Chondrocyte (in vitro differentiated cells): ENCODE measurements around the gene CENPU. TPM values are rescaled to one million over a fixed set of nuclear protein-coding genes. Genes with fewer than 3 reads are reported as not detected.
A peak's percentile ranks its signal among the peaks of the same experiment; 100 is the strongest.
"Not testable (repeated sequence)": the region's sequence is repeated elsewhere in the genome, so short reads cannot be mapped to it uniquely, and the experiment has no call there.

Source experiments
- DNase-seq: peaks from one replicate; pipeline ENCODE4 v3.0.0; 2021; ENCODE audit warnings: mixed read lengths, low spot score
- H3K27ac Mint-ChIP-seq: one replicate; pipeline ENCODE4 v1.8.0; 2021; ENCODE audit warnings: mild to moderate bottlenecking, moderate library complexity, mixed read lengths; ENCODE audit not compliant: unreplicated experiment
- H3K27me3 Mint-ChIP-seq: 2 replicates; pipeline ENCODE4 v1.8.0; 2021; ENCODE audit warnings: low read depth, mixed read lengths
- H3K36me3 Mint-ChIP-seq: 2 replicates; pipeline ENCODE4 v1.8.0; 2021; ENCODE audit warnings: low read depth, mixed read lengths
- H3K4me1 Mint-ChIP-seq: 2 replicates; pipeline ENCODE4 v1.8.0; 2021; ENCODE audit warnings: low read depth, mild to moderate bottlenecking, mixed read lengths
- H3K4me3 Mint-ChIP-seq: one replicate; pipeline ENCODE4 v1.8.0; 2021; ENCODE audit warnings: mild to moderate bottlenecking, moderate library complexity, mixed read lengths; ENCODE audit not compliant: unreplicated experiment
- H3K9me3 Mint-ChIP-seq: 2 replicates; pipeline ENCODE4 v1.8.0; 2021; ENCODE audit warnings: low read depth, mixed read lengths
- long read RNA-seq: library from polyadenylated mRNA; stranded (forward); transcript quantifications from one replicate; pipeline ENCODE4 v2.0.0, GENCODE V29; 2021
- total RNA-seq: library from RNA; stranded (reverse); gene quantifications from 3 replicates; pipeline ENCODE4 v1.2.1, GENCODE V29; 2021
- TF ChIP-seq, protein P1 (sequence below): fragments of 200-600 bp; sonication (generic); IDR thresholded peaks from 2 replicates; pipeline ENCODE4 v1.5.0; 2021; ENCODE audit warnings: antibody characterized with exemption, mild to moderate bottlenecking, moderate library complexity

The CENPU gene, protein sequence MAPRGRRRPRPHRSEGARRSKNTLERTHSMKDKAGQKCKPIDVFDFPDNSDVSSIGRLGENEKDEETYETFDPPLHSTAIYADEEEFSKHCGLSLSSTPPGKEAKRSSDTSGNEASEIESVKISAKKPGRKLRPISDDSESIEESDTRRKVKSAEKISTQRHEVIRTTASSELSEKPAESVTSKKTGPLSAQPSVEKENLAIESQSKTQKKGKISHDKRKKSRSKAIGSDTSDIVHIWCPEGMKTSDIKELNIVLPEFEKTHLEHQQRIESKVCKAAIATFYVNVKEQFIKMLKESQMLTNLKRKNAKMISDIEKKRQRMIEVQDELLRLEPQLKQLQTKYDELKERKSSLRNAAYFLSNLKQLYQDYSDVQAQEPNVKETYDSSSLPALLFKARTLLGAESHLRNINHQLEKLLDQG
- total RNA-seq: 5.7 to 12.9 TPM (median 6.3 TPM) in 3 replicates
- long read RNA-seq, transcript CENPU-201 (13 exons, 1,998 nt): major isoform, 14 of 14 reads
- long read RNA-seq, partial matches to known transcripts: 0 of 14 reads
- long read RNA-seq, other reads (novel, unspliced or antisense): 0 of 14 reads

GRCh38 chr4:184733654-184734524, at the start of gene CENPU:
CENPU (minus strand) TSS chr4:184734096; CDS start chr4:184734062, 34 bp downstream.
- peak within 1 kb of the TSS; percentile 94 for H3K4me3 Mint-ChIP-seq
- TF ChIP-seq, protein P1, sequence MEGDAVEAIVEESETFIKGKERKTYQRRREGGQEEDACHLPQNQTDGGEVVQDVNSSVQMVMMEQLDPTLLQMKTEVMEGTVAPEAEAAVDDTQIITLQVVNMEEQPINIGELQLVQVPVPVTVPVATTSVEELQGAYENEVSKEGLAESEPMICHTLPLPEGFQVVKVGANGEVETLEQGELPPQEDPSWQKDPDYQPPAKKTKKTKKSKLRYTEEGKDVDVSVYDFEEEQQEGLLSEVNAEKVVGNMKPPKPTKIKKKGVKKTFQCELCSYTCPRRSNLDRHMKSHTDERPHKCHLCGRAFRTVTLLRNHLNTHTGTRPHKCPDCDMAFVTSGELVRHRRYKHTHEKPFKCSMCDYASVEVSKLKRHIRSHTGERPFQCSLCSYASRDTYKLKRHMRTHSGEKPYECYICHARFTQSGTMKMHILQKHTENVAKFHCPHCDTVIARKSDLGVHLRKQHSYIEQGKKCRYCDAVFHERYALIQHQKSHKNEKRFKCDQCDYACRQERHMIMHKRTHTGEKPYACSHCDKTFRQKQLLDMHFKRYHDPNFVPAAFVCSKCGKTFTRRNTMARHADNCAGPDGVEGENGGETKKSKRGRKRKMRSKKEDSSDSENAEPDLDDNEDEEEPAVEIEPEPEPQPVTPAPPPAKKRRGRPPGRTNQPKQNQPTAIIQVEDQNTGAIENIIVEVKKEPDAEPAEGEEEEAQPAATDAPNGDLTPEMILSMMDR: no peak
- H3K27me3 Mint-ChIP-seq: no peaks in the 10 kb centered on the region
- H3K27ac Mint-ChIP-seq: peak within 1 kb of the TSS; percentile 93
- no peaks in the 10 kb centered on the region for H3K9me3 Mint-ChIP-seq
- H3K4me1 Mint-ChIP-seq: peaks cover 37% of the 10 kb centered on the region
- no peaks in the 10 kb centered on the region for H3K36me3 Mint-ChIP-seq
- peak; percentile 97 for DNase-seq

GRCh38 chr4:184782731-184783373, 49.0 kb upstream of the CENPU start:
- Mint-ChIP-seq H3K4me3 (no peak overlapping the region), H3K4me1 (no peaks in the 10 kb centered on the region), H3K27me3 (no peaks in the 10 kb centered on the region), H3K36me3 (peaks cover 32% of the 10 kb centered on the region), H3K27ac (no peak overlapping the region), H3K9me3 (no peaks in the 10 kb centered on the region)
- TF ChIP-seq, protein P1: no peak
- no peak for DNase-seq

- H3K4me3 Mint-ChIP-seq, H3K4me1 Mint-ChIP-seq, DNase-seq, H3K27me3 Mint-ChIP-seq, H3K27ac Mint-ChIP-seq, H3K9me3 Mint-ChIP-seq: not testable (repeated sequence)
- peaks cover 21% of the 10 kb centered on the region for H3K36me3 Mint-ChIP-seq
Observed at GRCh38 chr4:184779160-184779559, 45.3 kb upstream of the CENPU start.

- TF ChIP-seq, protein P1: no peak
- Mint-ChIP-seq H3K9me3 (no peaks in the 10 kb centered on the region), H3K27me3 (no peaks in the 10 kb centered on the region), H3K27ac (no peak overlapping the region), H3K4me1 (no peaks in the 10 kb centered on the region), H3K36me3 (peaks cover 19% of the 10 kb centered on the region), H3K4me3 (no peak overlapping the region)
- no peak for DNase-seq
Observed at GRCh38 chr4:184778325-184778724, 44.4 kb upstream of the CENPU start.

DNA sequence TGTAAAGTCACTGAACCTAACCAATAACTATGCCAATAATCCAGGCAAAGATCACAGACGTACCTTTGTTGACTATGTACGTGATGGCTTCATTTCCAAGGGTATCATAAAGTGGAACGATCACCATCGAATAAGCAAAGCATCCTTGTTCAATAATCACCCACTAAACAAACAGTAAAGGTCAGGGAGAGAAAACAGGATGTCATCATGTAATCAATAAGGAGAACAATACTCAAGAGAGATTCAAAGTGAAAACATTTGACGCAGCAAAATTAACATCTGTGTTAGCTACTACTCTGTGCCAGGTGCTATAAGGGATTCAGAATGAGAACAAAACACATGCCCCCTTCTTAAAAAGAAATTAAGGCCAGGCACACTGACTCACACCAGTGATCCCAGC, 42.9 kb upstream of the CENPU start:
- Mint-ChIP-seq H3K4me1 (no peaks in the 10 kb centered on the region), H3K27ac (no peak overlapping the region), H3K4me3 (no peak overlapping the region), H3K9me3 (no peaks in the 10 kb centered on the region), H3K27me3 (no peaks in the 10 kb centered on the region), H3K36me3 (peaks cover 12% of the 10 kb centered on the region)
- TF ChIP-seq, protein P1: no peak
- DNase-seq: no peak
